ENCODE measurements around the gene CLCN7. TPM values are rescaled to one million over a fixed set of nuclear protein-coding genes. Genes with fewer than 3 reads are reported as not detected.

Gene CLCN7
- total and polyA plus RNA-seq, 2 of the 13 experiments (the other 11 are each of a cell fraction or from before 2014, with no cell fraction given): 24.6 to 25.1 TPM

DNA sequence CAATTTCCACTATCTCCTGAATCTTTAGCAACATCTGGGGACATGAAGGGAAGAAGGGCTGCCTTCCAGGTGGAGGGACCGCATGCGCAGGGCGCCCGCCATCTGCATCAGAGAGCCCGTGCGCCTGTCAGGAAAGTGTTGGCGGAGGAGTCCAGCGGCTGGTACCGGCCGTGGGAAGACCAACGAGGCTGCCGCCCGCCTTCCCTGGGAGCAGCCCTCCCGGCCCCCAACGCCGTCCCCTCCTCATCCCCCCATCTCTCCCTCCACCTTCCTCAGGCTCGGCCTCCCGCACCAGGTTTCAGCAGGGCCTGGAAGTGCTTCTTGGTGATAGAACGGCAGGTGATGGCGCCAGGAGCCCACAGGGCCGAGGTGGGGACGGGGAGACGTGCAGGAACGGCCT, 8.8 kb downstream of the CLCN7 start:
- Histone ChIP-seq H3K4me1 (ENCODE audit: insufficient read depth, low read length) (peaks cover 10% of the 10 kb centered on the region; the same call in 1 of the 2 replicates), H2AFZ (ENCODE audit: low read length) (no peak overlapping the region), H4K20me1 (ENCODE audit: insufficient read depth, low read length) (no peaks in the 10 kb centered on the region), H3K27me3 (ENCODE audit: control insufficient read depth in 1 of 2, insufficient read depth in 2 of 2, low read length in 2 of 2) (no peaks in the 10 kb centered on the region), H3K79me2 (ENCODE audit: insufficient read depth, low read length) (peaks cover 21% of the 10 kb centered on the region), H3K9ac (ENCODE audit: insufficient read depth, low read depth, low read length) (no peak overlapping the region), H3K36me3 (replicated peaks in 1 of 2; ENCODE audit: control insufficient read depth in 1 of 2, insufficient read depth in 2 of 2, low read length in 2 of 2) (peaks cover 3 to 4% of the 10 kb centered on the region in 2 experiments; a peak in 1 of 5 replicates), H3K27ac (ENCODE audit: extremely low read length, insufficient read depth, low read length) (no peak overlapping the region), H3K9me3 (ENCODE audit: low read length) (no peaks in the 10 kb centered on the region), H3K4me3 (replicated peaks in 1 of 3; ENCODE audit: insufficient read depth in 1 of 3, low read depth in 2 of 3, low read length in 3 of 3) (no peak overlapping the region), H3K4me2 (ENCODE audit: low read depth, low read length) (no peak overlapping the region)
- ATAC-seq: no peak
- ChIA-PET POLR2A (no interaction called here), CTCF (ENCODE audit: low intra/inter-chr PET ratio, low total read pairs) (no interaction called here)
- TF ChIP-seq MYC (CRISPR knock-in tag; IDR thresholded peaks at IDR 0.05; ENCODE audit: borderline replicate concordance): no peak
- TF ChIP-seq MAFK (conservative IDR thresholded peaks at IDR 0.05 in 1 of 2, IDR thresholded peaks at IDR 0.05 in 1 of 2; ENCODE audit: low read length in 2 of 2): no peak
- BruUV-seq (replicated peaks): no TSS peak
- WGBS (ENCODE audit: low lambda C conversion rate): 96% methylated on average over 24 of the region's 24 CpGs
- no peak for FAIRE-seq
- in situ Hi-C loops (cut with HindIII; ENCODE audit: extremely low pct_ligation_motif_present, low pct_unique_long_range_greater_than_20kb) (no loop called here), intact Hi-C loops (cut with micrococcal nuclease; ENCODE audit: unreplicated experiment) (no loop called here)
- no peak for DNase-seq (ENCODE audit: low spot score)

DNA sequence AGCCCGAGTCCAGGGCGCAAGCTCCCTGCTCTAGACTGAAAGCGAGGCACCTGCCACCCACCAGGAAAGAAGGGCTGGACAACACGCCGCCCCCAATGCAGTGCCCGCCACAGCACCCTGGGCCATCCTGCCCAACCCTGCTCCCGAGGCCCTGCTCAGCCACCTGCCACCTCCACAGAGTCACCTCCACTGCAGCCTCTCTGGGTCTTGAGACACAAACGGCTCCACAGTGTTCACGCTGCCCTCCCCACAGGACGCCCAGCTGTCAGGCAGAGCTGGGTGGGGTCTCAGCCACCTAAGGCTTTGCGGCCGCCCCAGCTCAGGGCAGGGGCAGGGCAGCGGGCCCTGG, 9.3 kb downstream of the CLCN7 start:
- POLR2A ChIA-PET: no interaction called here
- peaks cover 15% of the 10 kb centered on the region for H3K79me2 ChIP-seq (ENCODE audit: insufficient read depth, low read length)
- no peak overlapping the region for H3K9ac ChIP-seq (ENCODE audit: insufficient read depth, low read depth, low read length)
- no peak overlapping the region for H3K4me2 ChIP-seq (ENCODE audit: low read depth, low read length)
- intact Hi-C loops (cut with micrococcal nuclease; ENCODE audit: unreplicated experiment): no loop called here
- H3K27ac ChIP-seq (ENCODE audit: extremely low read length, insufficient read depth, low read length): no peak overlapping the region
- TF ChIP-seq, protein P1, sequence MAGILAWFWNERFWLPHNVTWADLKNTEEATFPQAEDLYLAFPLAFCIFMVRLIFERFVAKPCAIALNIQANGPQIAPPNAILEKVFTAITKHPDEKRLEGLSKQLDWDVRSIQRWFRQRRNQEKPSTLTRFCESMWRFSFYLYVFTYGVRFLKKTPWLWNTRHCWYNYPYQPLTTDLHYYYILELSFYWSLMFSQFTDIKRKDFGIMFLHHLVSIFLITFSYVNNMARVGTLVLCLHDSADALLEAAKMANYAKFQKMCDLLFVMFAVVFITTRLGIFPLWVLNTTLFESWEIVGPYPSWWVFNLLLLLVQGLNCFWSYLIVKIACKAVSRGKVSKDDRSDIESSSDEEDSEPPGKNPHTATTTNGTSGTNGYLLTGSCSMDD (CRISPR knock-in tag; IDR thresholded peaks at IDR 0.05): no peak
- H4K20me1 ChIP-seq (ENCODE audit: insufficient read depth, low read length): no peaks in the 10 kb centered on the region
- H3K36me3 ChIP-seq (replicated peaks in 1 of 2; ENCODE audit: control insufficient read depth in 1 of 2, insufficient read depth in 2 of 2, low read length in 2 of 2): peaks cover 6 to 7% of the 10 kb centered on the region in 2 experiments; a peak in 2 of 5 replicates
- H3K4me1 ChIP-seq (ENCODE audit: insufficient read depth, low read length): 0 out of 2 replicates have a peak, but pooled peaks cover 5% of the 10 kb centered on the region
- ATAC-seq: no peak; the same call in 2 of the 3 replicates
- no peak overlapping the region for H2AFZ ChIP-seq (ENCODE audit: low read length)
- no peaks in the 10 kb centered on the region for H3K27me3 ChIP-seq (ENCODE audit: control insufficient read depth in 1 of 2, insufficient read depth in 2 of 2, low read length in 2 of 2)
- in situ Hi-C loops (cut with HindIII; ENCODE audit: extremely low pct_ligation_motif_present, low pct_unique_long_range_greater_than_20kb): no loop called here
- no peaks in the 10 kb centered on the region for H3K9me3 ChIP-seq (ENCODE audit: low read length)
- no peak overlapping the region for H3K4me3 ChIP-seq (replicated peaks in 1 of 3; ENCODE audit: insufficient read depth in 1 of 3, low read depth in 2 of 3, low read length in 3 of 3)
- WGBS (ENCODE audit: low lambda C conversion rate): 91% methylated on average over 13 of the region's 13 CpGs
- FAIRE-seq: no peak
- no peak for DNase-seq (ENCODE audit: low spot score)
- CTCF ChIA-PET (ENCODE audit: low intra/inter-chr PET ratio, low total read pairs): no interaction called here
- BruUV-seq (replicated peaks): no TSS peak
